ENCODE measurements around the gene CNPY2.
A peak's percentile ranks its signal among the peaks of the same experiment; 100 is the strongest.

Gene CNPY2

DNA sequence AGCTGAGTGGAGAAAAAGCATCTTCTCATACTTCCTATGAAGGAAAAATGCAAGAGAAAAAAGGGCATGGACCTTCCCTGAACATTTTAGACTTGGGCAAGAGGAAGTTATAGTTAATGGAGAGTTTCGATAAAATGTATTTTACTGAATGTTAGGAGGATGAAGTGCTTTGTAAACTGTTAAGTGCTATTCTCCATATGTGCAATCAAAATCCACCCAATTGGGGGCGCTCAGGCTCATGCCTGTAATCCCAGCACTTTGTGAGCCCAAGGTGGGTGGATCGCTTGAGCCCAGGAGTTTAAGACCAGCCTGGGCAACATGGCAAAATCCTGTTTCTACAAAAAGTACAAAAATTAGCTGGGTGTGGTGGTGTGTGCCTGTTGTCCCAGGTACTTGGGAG lies 1.9 kb upstream of the CNPY2 start:
- Histone ChIP-seq H3K27ac (ENCODE audit: low read depth, low read length) (no peak overlapping the region), H3K9me3 (ENCODE audit: control insufficient read depth in 5 of 5, low read length in 5 of 5) (no peaks in the 10 kb centered on the region), H3K9ac (ENCODE audit: low read length in 5 of 5) (no peak overlapping the region), H3K36me3 (ENCODE audit: control insufficient read depth in 5 of 5, insufficient read depth in 5 of 5, low read length in 5 of 5) (peaks cover 19 to 42% (median 27%) of the 10 kb centered on the region in 5 donors), H3K27me3 (ENCODE audit: control insufficient read depth in 5 of 5, insufficient read depth in 4 of 5, low read length in 5 of 5) (no peaks in the 10 kb centered on the region), H3K4me1 (ENCODE audit: control insufficient read depth in 5 of 5, insufficient read depth in 5 of 5, low read length in 5 of 5) (peaks cover 5 to 22% (median 18%) of the 10 kb centered on the region in 5 donors), H3K4me3 (ENCODE audit: low read depth in 1 of 5, low read length in 5 of 5) (no peak overlapping the region)

DNA sequence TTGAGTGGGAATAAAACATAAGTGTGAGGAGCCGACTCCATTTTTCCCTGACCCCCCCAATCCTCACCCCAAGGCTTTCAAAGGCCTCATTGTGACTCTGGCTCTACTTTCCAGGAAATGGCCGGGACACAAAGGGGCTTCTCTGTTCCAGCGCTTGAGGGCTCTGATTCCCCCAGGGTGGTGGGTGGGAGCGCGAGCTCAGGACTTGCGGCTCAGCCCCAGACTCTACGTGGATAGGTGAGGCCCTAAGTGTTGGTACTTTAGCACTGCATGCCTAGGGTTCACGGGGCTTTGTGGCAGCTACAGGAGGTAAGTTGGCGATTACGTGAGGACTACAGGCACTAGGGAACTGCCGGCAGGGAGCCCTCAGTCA lies 553 bp downstream of the CNPY2 start:
- Histone ChIP-seq H3K27me3 (ENCODE audit: control insufficient read depth in 5 of 5, insufficient read depth in 4 of 5, low read length in 5 of 5) (no peaks in the 10 kb centered on the region), H3K27ac (ENCODE audit: low read depth, low read length) (peak overlapping the region; percentile 88), H3K36me3 (ENCODE audit: control insufficient read depth in 5 of 5, insufficient read depth in 5 of 5, low read length in 5 of 5) (peaks cover 18 to 41% (median 27%) of the 10 kb centered on the region in 5 donors), H3K4me1 (ENCODE audit: control insufficient read depth in 5 of 5, insufficient read depth in 5 of 5, low read length in 5 of 5) (peaks cover 5 to 22% (median 18%) of the 10 kb centered on the region in 5 donors), H3K9ac (ENCODE audit: low read length in 5 of 5) (peak overlapping the region; percentile 75 to 100 (median 95)), H3K9me3 (ENCODE audit: control insufficient read depth in 5 of 5, low read length in 5 of 5) (no peaks in the 10 kb centered on the region), H3K4me3 (ENCODE audit: low read depth in 1 of 5, low read length in 5 of 5) (peak overlapping the region; percentile 96 to 99 (median 99))

DNA sequence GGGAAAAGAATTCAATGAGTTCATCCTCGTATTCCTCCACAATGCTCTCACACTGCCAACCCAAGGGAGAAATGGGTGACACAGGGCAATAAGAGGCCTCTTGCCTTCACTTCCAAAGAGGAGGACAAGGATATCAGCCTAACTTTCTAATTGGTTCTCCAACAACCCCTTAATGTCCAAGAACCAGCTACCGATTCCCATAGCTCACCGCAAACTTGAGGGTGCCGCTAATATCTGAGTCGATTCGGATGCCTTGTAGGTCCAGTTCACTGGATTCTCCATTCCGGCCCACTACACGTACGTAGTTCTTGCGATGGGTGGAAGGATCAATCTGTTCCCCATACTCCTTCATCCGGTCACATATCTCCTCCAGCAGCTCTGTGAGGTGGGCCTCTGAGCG lies 4.8 kb downstream of the CNPY2 start:
- H3K9me3 ChIP-seq (ENCODE audit: control insufficient read depth in 5 of 5, low read length in 5 of 5) = no peaks in the 10 kb centered on the region
- no peaks in the 10 kb centered on the region for H3K27me3 ChIP-seq (ENCODE audit: control insufficient read depth in 5 of 5, insufficient read depth in 4 of 5, low read length in 5 of 5)
- peaks cover 11 to 50% (median 20%) of the 10 kb centered on the region in 5 donors for H3K36me3 ChIP-seq (ENCODE audit: control insufficient read depth in 5 of 5, insufficient read depth in 5 of 5, low read length in 5 of 5)
- H3K9ac ChIP-seq (ENCODE audit: low read length in 5 of 5) = no peak overlapping the region
- peaks cover 5 to 15% (median 13%) of the 10 kb centered on the region in 5 donors for H3K4me1 ChIP-seq (ENCODE audit: control insufficient read depth in 5 of 5, insufficient read depth in 5 of 5, low read length in 5 of 5)
- H3K27ac ChIP-seq (ENCODE audit: low read depth, low read length) = no peak overlapping the region
- H3K4me3 ChIP-seq (ENCODE audit: low read depth in 1 of 5, low read length in 5 of 5) = no peak overlapping the region

GRCh38 chr12:56308714-56309113 lies 7.1 kb downstream of the CNPY2 start:
- no peak overlapping the region for H3K9ac ChIP-seq (ENCODE audit: low read length in 5 of 5)
- H3K9me3 ChIP-seq (ENCODE audit: control insufficient read depth in 5 of 5, low read length in 5 of 5) = no peaks in the 10 kb centered on the region
- H3K27me3 ChIP-seq (ENCODE audit: control insufficient read depth in 5 of 5, insufficient read depth in 4 of 5, low read length in 5 of 5) = no peaks in the 10 kb centered on the region
- no peaks in the 10 kb centered on the region for H3K4me1 ChIP-seq (ENCODE audit: control insufficient read depth in 5 of 5, insufficient read depth in 5 of 5, low read length in 5 of 5)
- H3K4me3 ChIP-seq (ENCODE audit: low read depth in 1 of 5, low read length in 5 of 5) = no peak overlapping the region
- H3K27ac ChIP-seq (ENCODE audit: low read depth, low read length) = no peak overlapping the region
- peaks cover 11 to 57% (median 26%) of the 10 kb centered on the region in 5 donors for H3K36me3 ChIP-seq (ENCODE audit: control insufficient read depth in 5 of 5, insufficient read depth in 5 of 5, low read length in 5 of 5)

GRCh38 chr12:56307221-56307965 lies 8.4 kb downstream of the CNPY2 start:
- peaks cover 11 to 57% (median 26%) of the 10 kb centered on the region in 5 donors for H3K36me3 ChIP-seq (ENCODE audit: control insufficient read depth in 5 of 5, insufficient read depth in 5 of 5, low read length in 5 of 5)
- no peaks in the 10 kb centered on the region for H3K9me3 ChIP-seq (ENCODE audit: control insufficient read depth in 5 of 5, low read length in 5 of 5)

DNA sequence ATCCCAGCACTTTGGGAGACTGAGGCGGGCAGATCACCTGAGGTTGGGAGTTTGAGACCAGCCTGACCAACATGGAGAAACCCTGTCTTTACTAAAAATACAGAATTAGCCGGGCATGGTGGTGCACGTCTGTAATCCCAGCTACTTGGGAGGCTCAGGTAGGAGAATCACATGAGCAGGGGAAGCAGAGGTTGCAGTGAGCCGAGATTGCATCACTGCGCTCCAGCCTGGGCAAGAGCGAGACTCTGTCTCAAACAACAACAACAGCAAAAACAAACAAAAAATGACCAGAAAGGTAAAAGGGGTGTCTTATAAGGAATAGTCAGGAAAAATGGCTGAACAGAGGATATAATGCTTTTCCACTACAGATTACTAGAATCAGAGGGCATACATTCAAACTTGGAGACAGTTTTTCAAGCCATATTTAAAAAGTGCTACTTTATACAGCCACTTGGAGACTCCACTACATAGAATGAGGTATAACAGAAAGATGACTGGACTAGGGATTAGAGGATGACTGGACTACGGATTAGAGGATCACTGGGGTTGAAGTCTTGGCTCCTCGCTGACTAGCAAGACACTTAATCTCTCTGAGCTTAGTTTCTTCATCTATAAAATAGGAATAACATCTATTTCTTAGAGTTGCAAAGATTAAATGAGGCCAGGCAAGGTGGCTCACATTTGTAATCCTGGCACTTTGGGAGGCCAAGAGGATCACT lies 10.8 kb downstream of the CNPY2 start:
- H3K27me3 ChIP-seq (ENCODE audit: control insufficient read depth in 5 of 5, insufficient read depth in 4 of 5, low read length in 5 of 5) = no peaks in the 10 kb centered on the region
- H3K9ac ChIP-seq (ENCODE audit: low read length in 5 of 5) = no peak overlapping the region
- H3K4me1 ChIP-seq (ENCODE audit: control insufficient read depth in 5 of 5, insufficient read depth in 5 of 5, low read length in 5 of 5) = peaks cover 8 to 20% (median 16%) of the 10 kb centered on the region in 5 donors
- no peak overlapping the region for H3K27ac ChIP-seq (ENCODE audit: low read depth, low read length)
- H3K9me3 ChIP-seq (ENCODE audit: control insufficient read depth in 5 of 5, low read length in 5 of 5) = no peaks in the 10 kb centered on the region
- no peak overlapping the region for H3K4me3 ChIP-seq (ENCODE audit: low read depth in 1 of 5, low read length in 5 of 5)
- H3K36me3 ChIP-seq (ENCODE audit: control insufficient read depth in 5 of 5, insufficient read depth in 5 of 5, low read length in 5 of 5) = peaks cover 4 to 44% (median 18%) of the 10 kb centered on the region in 5 donors

More at GRCh38 chr12:56307221-56307965, 8.4 kb downstream of the CNPY2 start:
- Histone ChIP-seq H3K27ac (ENCODE audit: low read depth, low read length) (no peak overlapping the region), H3K4me1 (ENCODE audit: control insufficient read depth in 5 of 5, insufficient read depth in 5 of 5, low read length in 5 of 5) (no peaks in the 10 kb centered on the region), H3K9ac (ENCODE audit: low read length in 5 of 5) (no peak overlapping the region), H3K27me3 (ENCODE audit: control insufficient read depth in 5 of 5, insufficient read depth in 4 of 5, low read length in 5 of 5) (no peaks in the 10 kb centered on the region), H3K4me3 (ENCODE audit: low read depth in 1 of 5, low read length in 5 of 5) (no peak overlapping the region)

DNA sequence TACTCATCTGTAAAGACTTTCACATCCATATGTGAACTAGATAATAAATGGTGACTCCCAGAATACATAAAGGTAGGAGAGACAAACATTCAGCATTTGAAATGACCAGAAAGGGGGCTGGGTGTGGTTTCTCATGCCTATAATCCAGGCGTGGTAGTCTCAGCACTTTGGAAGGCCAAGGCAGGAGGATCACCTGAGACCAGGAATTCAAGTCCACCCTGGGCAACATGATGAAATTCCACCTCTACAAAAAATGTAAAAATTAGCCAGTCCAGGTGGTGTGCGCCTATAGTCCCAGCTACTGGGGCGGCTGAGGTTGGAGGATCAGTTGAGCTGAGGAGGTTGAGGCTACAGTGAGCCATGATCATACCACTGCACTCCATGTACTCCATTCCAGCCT lies 11.5 kb downstream of the CNPY2 start:
- Histone ChIP-seq H3K9me3 (ENCODE audit: control insufficient read depth in 5 of 5, low read length in 5 of 5) (no peaks in the 10 kb centered on the region), H3K36me3 (ENCODE audit: control insufficient read depth in 5 of 5, insufficient read depth in 5 of 5, low read length in 5 of 5) (peaks cover 0 to 37% (median 14%) of the 10 kb centered on the region in 5 donors), H3K4me3 (ENCODE audit: low read depth in 1 of 5, low read length in 5 of 5) (no peak overlapping the region)

DNA sequence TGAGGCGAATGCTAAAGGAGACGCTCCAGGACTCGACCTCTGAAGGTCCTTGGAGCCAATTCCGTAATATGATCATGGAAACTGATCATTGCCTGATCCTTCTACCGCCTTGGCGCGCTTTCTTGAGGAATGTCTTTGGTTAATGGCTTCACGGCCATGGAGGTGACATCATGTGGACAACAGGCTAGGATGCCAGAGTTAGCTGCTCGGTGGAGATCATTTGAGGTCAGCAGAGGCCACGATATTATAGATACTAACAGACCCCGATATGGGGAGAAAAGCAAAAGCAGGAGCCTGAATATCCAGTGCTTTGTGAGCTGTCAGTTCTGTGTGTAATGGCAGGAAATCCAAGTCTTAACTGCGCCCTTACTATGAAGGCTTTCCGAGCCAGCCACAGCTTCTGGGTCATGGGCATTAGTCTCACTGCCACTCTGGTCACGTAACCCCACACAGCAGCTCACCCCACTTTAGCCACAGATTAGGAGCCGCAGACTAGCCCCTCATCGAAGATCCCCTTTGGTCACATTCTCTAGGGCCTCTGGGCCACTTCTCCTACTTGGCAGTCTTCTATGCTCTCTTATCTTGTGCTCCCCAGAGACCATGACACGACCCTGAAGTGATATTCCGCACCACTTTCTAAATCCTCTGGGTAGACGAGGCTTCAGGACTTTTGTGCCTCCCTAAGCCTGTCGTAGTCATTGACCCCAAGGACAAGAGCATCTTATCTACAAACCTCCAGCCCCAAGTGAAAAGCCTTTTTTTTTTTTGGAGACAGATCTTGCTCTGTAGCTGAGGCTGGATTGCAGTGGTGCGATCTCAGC lies 14.9 kb downstream of the CNPY2 start:
- Histone ChIP-seq H3K9ac (ENCODE audit: low read length in 5 of 5) (peak overlapping the region; percentile 59 to 95 (median 74)), H3K4me1 (ENCODE audit: control insufficient read depth in 5 of 5, insufficient read depth in 5 of 5, low read length in 5 of 5) (peaks cover 17 to 56% (median 55%) of the 10 kb centered on the region in 5 donors), H3K36me3 (ENCODE audit: control insufficient read depth in 5 of 5, insufficient read depth in 5 of 5, low read length in 5 of 5) (peaks cover 0 to 13% (median 6%) of the 10 kb centered on the region in 5 donors), H3K4me3 (ENCODE audit: low read depth in 1 of 5, low read length in 5 of 5) (peak overlapping the region; percentile 72 to 96 (median 92)), H3K27ac (ENCODE audit: low read depth, low read length) (peak overlapping the region; percentile 98), H3K27me3 (ENCODE audit: control insufficient read depth in 5 of 5, insufficient read depth in 4 of 5, low read length in 5 of 5) (no peaks in the 10 kb centered on the region), H3K9me3 (ENCODE audit: control insufficient read depth in 5 of 5, low read length in 5 of 5) (no peaks in the 10 kb centered on the region)

More for the DNA sequence above, 11.5 kb downstream of the CNPY2 start:
- Histone ChIP-seq H3K27ac (ENCODE audit: low read depth, low read length) (no peak overlapping the region), H3K9ac (ENCODE audit: low read length in 5 of 5) (no peak overlapping the region), H3K4me1 (ENCODE audit: control insufficient read depth in 5 of 5, insufficient read depth in 5 of 5, low read length in 5 of 5) (peaks cover 11 to 23% (median 22%) of the 10 kb centered on the region in 5 donors), H3K27me3 (ENCODE audit: control insufficient read depth in 5 of 5, insufficient read depth in 4 of 5, low read length in 5 of 5) (no peaks in the 10 kb centered on the region)

DNA sequence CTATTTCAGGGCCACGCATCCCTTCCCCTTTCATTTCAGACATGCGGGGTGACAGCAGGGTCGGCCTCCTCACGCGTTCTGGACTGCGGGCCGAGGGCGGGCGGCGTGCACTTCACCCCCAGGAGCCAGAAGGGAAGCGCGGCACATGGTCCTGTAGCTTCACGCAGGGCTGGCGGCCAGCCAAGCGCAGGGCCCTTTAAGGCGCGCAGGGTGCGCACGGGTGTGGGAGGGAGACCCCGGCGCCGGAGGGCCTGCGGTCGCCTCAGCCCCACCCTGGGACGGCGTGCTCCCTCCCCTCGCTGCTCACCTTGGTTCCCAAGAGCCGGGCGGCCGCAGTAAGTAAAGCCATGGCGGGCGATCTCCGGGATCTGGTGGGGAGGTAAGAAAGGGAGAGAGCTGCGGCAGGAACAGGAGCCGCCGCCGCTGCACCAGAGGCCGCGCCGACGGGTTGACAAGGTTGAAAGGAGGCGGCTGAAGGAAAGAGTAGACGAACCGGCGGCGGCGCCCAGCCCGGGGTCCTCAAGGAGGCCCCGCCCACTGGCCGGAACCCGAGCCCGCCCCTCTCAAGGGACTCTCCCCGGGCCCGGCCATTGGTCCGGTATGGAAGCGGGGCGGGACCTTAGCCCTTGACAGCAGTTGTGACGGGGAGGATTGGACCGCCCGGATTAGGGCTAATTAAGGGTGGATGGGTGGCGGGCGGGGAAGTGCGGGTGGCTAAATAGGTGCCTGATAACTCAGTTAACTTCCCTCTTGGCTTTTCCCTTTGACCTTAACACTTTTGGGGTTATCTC lies 15.7 kb downstream of the CNPY2 start, which contains the start of gene CS:
TSS of gene CS (minus strand) at position 478 of the 791 bp plus-strand sequence. CDS start at position 349, 129 bp downstream.
- peak within 1 kb of the TSS; percentile 72 to 96 (median 93) for H3K4me3 ChIP-seq (ENCODE audit: low read depth in 1 of 5, low read length in 5 of 5)
- no peaks in the 10 kb centered on the region for H3K9me3 ChIP-seq (ENCODE audit: control insufficient read depth in 5 of 5, low read length in 5 of 5)
- peak within 1 kb of the TSS; percentile 81 to 95 (median 93) for H3K9ac ChIP-seq (ENCODE audit: low read length in 5 of 5)
- peaks cover 17 to 60% (median 55%) of the 10 kb centered on the region in 5 donors for H3K4me1 ChIP-seq (ENCODE audit: control insufficient read depth in 5 of 5, insufficient read depth in 5 of 5, low read length in 5 of 5)
- H3K27ac ChIP-seq (ENCODE audit: low read depth, low read length) = peak within 1 kb of the TSS; percentile 98
- H3K36me3 ChIP-seq (ENCODE audit: control insufficient read depth in 5 of 5, insufficient read depth in 5 of 5, low read length in 5 of 5) = peaks cover 0 to 8% (median 5%) of the 10 kb centered on the region in 5 donors
- no peaks in the 10 kb centered on the region for H3K27me3 ChIP-seq (ENCODE audit: control insufficient read depth in 5 of 5, insufficient read depth in 4 of 5, low read length in 5 of 5)

All from subcutaneous abdominal adipose tissue (tissue), 5 donors.